GM18508 (cell line): ENCODE data around the gene NUBP2.
"Not testable (repeated sequence)": the region's sequence is repeated elsewhere in the genome, so short reads cannot be mapped to it uniquely, and the experiment has no call there.

ENCODE experiments used
- ATAC-seq: cut with Tn5 transposase; IDR thresholded peaks from one replicate; pipeline ENCODE4 v1.9.1; 2021; ENCODE audit warnings: moderate number of reproducible peaks; ENCODE audit not compliant: insufficient read depth, unreplicated experiment

Gene NUBP2

DNA sequence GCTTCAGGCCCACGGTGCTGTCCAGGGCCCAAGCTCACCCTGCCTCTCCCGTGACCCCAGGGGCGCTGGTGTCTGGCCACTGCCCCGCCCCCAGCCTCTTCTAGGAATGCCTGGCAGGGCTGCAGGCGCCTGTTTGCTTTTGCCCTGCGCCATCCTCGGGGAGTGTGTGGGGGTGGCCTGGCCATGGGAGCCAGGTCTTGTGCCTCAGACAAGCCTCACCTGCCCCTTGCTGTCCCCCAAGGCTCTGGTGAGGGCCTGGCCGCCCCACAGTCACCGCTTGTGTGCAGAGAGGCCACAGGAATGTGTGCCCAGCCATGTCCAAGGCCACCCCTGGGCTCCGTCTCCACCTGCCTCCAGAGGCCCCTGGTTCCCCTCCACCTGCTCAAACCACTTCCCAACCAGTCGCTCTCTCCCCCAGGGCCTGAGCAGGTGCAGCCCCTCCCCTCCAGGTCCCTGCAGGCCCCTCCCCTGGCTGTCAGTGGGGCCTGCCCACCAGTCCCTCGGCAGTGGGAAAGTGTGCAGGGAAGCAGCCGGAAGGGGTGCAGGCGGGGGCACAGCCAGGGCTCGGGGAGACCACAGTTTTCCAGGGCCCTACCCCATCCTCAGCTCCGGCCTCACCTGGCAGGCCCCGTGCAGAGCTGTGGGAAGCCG is 11.6 kb downstream of the NUBP2 start:
- no peak for ATAC-seq

DNA sequence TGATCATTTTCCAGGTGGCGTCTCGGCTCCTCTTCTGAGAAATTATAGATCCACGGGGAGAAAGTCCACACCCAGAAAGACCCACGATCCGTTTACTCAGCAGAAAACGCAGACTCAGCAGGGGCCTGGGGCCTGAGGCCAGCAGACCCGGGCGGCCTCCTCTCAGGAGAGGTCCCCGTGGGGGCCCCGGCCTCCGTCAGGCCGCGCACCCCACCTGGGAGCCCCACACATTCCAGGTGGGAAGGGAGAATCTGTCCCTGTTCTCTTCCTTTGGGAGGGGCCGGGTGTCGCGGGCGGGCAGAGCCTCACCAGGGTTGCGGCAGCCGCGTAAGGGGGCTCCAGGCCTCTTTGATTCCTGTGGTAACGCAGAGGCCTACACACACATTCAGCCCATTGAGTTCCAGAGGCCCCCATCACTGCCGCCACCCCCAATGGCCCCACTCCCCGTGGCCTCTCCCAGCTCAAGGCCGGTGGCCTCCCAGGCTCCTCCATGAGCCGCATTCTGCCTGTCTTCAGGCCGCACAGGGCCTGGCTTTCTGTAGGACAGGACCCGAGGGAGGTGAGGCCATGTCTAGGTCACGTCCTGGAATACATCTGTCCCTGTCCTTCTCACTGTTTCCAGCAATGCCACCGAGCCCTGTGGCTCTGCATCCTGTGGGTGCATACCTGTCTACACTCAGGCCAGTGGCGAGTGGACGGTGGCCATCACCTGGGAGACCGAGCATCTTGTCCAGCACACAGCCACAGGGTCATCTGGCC is 12.3 kb downstream of the NUBP2 start:
- ATAC-seq: no peak

GRCh38 chr16:1799263-1799662 is 16.5 kb downstream of the NUBP2 start:
- not testable (repeated sequence) for ATAC-seq

GRCh38 chr16:1800701-1801100 is 17.9 kb downstream of the NUBP2 start:
- no peak for ATAC-seq

GRCh38 chr16:1807626-1808025 is 24.9 kb downstream of the NUBP2 start:
- ATAC-seq: no peak

DNA sequence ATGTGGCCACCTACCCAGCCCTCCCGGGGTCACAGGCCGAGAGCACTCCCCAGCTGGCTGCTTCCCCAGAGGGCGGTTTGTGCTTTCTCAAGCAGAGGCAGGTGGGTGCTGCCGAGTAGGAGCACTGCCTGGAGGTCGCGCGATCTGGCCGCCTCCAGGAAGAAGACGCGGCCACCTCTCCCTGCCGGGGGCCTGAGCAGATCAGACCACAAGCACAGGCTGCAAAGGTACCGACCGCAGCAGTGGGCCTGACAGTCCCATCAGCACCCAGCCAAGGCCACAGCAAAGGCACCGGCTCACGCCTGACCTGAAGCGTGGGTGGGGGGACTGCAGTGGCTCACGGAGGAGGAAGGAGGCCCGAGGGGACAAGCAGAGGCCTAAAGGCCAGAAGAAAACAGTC is 25.9 kb downstream of the NUBP2 start:
- ATAC-seq: no peak

- ATAC-seq: no peak
Measured at GRCh38 chr16:1809281-1809801, 26.6 kb downstream of the NUBP2 start.

- no peak for ATAC-seq
Measured at GRCh38 chr16:1810106-1810505, 27.3 kb downstream of the NUBP2 start.

GRCh38 chr16:1810536-1810935 is 27.8 kb downstream of the NUBP2 start:
- no peak for ATAC-seq

DNA sequence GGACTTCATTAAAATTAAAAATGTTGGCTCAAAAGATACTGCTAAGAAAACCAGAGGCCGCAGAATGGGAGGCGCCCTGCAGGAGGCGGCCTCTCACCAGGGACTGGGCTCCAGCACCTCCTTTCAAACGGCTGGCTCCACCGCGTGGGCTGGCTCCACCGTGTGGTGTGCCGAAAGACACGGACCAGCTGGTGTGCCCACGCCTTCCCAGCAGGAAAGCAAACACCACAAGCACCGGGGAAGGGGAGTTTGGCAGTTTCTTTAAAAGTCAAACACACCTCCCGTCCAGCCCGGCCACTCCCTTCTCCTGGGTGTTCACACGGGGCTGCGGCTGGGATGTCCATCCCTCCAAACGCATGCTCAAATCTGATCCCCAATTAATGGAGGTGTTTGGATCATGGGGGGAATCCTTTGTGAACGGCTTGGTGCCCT is 30.0 kb downstream of the NUBP2 start:
- no peak for ATAC-seq

GRCh38 chr16:1815461-1815860 is 32.7 kb downstream of the NUBP2 start:
- no peak for ATAC-seq

GRCh38 chr16:1816396-1817275 is 33.9 kb downstream of the NUBP2 start:
- no peak for ATAC-seq

DNA sequence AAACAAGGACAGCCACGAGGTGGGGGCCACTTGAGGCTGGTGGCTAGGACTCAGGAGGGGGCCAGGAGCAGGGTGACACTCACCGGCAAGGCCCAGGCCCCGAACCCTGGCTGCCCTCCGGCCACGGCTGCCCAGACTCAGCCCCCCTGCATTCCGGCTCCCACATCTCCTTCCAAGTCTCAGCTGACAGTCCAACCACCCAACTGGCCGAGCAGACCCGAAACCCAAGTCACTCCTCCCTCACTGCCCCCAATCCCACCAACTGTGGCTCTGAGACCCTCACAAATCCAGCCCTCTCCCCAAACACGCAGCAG is 34.5 kb downstream of the NUBP2 start:
- ATAC-seq: no peak

GRCh38 chr16:1817716-1818115 is 35.0 kb downstream of the NUBP2 start:
- ATAC-seq: no peak

- ATAC-seq: no peak
Measured at GRCh38 chr16:1818204-1818872, 35.6 kb downstream of the NUBP2 start.

GRCh38 chr16:1818873-1819525 is 36.2 kb downstream of the NUBP2 start:
- no peak for ATAC-seq

DNA sequence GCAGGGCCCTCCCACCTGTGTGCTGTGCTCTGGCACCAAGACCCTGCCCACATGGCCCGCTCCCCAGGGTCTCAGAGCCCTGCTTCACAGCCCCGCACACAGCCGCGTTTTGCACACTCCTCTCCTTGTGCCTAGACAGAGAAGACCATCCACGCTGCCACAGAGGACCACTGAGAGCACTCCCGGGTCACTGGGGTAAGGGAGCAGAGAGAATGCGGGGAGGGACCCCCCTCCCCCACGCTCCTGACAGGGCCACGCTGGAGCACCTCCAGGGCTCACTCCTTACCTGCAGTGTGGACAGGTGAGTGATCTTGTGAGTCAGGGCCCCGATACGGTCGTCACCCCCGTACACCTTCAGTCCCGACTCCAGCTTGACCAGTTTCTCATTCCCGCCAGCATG is 36.9 kb downstream of the NUBP2 start:
- ATAC-seq: no peak

- ATAC-seq: no peak
Measured at GRCh38 chr16:1820096-1820945, 37.6 kb downstream of the NUBP2 start.

GRCh38 chr16:1820946-1821290 is 38.2 kb downstream of the NUBP2 start:
- ATAC-seq: no peak
